Stimulated activated naive CD4-positive, alpha-beta T cell (primary cell): ENCODE results near the gene COMMD1.
"Not testable (repeated sequence)": the region's sequence is repeated elsewhere in the genome, so short reads cannot be mapped to it uniquely, and the experiment has no call there.

Experiments
- DNase-seq, 6 experiments: peaks; one replicate each; lab custom pipeline; 2025; lab: John Stamatoyannopoulos, UW

Gene COMMD1

DNA sequence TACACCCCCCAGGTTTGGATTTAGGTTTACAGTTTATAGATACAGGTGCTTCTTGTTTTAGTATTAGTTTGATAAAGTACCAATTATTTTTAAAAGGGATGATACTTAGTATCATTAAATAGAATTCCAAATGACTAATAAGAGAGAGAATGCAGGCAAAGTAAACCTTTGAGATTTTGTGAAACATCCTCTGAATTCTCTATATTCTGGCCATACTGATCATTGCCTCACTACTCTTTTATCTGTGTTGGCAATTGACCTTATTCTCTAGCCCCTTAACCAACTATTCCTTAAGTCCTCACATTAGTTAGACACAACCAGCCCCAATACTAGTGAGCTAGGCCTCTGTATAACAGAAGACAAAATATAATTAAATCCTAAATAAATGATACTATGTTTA, 125.4 kb downstream of the COMMD1 start:
- no peak for DNase-seq

DNA sequence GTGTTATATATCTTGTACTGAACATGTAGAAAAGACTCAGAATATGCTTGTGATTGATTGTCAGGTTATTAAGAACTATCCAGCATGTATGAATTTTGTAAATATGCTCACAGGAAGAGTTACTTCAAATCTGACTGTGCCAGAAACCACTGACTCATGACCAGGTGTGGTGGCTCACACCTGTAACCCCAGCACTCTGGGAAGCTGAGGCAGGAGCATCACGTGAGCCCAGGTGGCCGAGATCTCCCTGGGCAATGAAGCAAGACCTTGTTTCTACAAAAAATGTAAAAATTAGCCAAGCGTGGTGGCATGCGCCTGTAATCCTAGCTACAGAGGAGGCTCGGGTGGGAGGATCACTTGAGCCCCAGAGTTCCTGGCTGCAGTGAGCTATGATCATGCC, 126.6 kb downstream of the COMMD1 start:
- DNase-seq: no peak

DNA sequence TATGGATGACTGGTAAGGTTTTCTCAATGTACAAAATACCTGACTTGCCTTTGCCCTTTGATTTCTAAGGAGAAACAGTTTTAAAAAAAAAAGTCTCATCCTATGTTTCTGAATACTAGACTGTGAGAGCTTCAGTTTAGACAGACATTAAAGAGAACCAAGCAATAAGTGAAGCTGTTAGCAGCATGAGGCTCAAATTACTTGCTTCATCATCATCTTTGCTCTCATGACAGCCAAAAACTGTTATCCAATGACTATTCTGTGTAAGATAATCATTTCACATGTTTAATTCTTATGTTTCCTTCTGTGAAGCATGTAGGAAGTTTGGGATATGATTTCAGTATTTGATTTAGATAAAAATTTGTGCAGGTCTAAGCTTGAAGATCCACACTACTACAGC, 129.2 kb downstream of the COMMD1 start:
- no peak for DNase-seq

DNA sequence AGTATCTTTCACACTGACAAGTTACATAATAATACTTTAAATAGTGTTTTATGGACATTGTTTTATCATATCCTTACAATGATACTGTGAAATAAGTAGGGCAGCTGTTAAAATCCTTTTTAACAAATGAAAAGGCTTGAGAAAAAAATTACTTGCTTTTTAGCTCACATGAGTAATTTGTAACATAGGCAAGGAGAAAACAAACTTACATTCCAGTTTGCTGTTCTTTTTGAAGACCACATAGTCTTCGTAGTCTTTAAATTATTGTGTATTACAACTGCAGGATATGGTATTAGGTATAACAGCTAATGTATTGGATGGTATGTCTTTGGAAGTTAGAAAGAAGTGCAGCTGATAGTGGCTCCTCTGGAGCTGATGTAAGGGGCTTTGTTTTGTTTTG, 130.8 kb downstream of the COMMD1 start:
- no peak for DNase-seq

DNA sequence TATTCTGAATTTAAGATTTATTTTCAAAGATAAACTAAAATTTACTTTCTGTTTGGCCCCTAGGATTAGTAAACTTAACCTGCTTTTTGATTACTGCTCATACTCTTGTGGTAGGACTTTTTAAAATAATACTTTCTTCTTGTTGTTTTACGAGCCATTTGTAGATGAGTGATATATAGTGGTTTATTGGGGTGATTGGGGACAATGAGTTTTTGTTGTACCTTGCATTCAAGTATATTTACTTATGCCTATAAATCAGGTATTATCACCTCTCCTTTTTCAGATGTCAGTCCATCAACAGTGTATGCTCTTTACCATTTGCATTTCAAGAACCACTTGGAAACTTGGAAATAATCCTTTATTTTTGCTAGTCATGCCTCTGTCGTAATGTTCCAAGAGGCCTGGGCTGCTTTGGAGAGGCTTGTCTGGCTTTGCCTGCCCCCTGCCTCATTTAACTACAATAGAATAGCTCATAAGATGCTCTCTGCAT, 131.3 kb downstream of the COMMD1 start:
- DNase-seq: no peak

DNA sequence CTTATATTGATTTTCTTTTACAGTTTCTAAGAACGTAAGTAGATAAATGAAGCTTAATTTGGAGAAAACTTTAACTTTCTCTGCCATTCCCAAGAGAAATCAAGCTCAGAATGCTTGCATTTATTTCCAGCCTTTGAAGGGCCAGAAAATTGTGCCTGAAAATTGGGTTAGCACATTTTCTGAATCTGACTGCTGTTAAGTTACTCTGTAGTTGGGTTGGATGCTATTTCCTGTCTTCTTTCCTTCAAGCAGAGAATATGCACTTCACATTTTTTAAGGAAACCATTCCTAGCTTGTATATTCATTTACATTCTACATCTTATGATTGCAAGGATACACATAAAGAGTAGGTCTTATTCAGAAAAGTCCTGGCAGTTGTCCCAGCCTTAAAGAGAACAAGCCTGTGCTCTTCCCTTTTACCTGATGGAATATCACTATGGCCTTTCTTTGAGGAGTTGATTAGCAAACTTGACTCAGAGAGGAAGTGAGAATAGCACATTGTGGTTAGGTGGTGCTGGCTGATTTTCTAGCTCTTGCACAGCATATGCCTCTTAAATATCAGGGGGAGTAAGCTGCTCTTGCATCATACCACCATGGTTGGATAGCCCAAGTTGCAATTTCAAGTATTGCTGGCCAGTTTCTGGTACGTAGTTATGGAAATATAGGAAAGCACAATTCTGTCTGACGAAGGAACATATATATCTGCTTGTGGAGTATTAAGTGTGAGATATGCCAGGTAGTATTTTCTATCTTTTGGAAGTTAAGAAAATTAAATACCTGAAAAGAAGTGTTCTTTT, 133.7 kb downstream of the COMMD1 start:
- DNase-seq: no peak

DNA sequence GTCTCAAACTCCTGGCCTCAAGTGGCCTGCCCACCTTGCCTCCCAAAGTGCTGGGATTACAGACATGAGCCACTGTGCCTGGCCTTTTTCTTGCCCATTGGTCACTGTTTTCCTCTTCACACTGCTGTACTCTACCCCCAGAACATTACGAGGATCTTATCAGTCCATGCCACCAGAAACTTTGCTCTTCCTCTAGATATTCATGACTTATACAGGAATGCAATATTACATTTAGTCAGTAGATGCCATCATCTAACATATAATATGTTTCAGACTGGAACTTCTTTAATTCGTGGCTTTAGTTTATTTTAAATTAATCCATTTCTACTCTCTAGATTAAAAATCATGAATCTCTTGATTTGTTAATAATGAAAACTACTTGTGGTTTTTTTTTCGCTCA, 135.5 kb downstream of the COMMD1 start:
- no peak for DNase-seq

DNA sequence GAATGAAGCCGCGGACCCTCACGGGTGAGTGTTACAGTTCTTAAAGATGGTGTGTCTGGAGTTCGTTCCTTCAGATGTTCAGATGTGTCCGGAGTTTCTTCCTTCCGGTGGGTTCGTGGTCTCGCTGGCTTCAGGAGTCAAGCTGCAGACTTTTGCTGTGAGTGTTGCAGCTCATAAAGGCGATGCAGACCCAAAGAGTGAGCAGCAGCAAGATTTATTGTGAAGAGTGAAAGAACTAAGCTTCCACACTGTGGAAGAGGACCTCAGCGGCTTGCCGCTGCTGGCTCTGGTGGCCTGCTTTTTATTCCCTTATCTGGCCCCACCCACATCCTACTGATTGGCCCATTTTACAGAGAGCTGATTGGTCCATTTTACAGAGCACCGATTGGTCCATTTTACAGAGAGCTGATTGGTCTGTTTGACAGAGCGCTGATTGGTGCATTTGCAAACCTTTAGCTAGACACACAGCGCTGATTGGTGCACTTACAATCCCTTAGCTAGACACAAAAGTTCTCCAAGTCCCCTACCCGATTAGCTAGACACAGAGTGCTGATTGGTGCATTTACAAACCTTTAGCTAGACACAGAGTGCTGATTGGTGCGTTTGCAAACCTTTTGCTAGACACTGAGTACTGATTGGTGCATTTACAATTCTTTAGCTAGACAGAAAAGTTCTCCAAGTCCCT, 136.4 kb downstream of the COMMD1 start:
- not testable (repeated sequence) for DNase-seq

DNA sequence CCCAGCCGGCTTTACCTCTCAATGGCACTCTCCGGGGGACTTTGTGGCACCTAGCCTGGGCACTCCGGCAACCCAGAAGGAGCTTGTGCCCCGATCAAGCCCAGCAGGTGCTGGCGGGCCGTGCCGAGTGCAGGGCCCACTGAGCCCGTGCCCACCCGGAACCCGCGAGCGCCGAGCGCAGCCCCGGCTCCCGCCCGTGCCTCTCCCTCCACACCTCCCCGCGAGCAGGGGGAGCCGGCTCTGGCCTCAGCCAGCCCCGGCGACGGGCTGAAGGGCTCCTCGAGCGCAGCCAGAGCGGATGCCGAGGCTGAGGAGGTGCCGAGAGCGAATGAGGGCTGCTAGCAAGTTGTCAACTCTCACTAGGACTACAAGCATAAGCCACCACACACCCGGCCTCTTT, 136.9 kb downstream of the COMMD1 start:
- DNase-seq: no peak

DNA sequence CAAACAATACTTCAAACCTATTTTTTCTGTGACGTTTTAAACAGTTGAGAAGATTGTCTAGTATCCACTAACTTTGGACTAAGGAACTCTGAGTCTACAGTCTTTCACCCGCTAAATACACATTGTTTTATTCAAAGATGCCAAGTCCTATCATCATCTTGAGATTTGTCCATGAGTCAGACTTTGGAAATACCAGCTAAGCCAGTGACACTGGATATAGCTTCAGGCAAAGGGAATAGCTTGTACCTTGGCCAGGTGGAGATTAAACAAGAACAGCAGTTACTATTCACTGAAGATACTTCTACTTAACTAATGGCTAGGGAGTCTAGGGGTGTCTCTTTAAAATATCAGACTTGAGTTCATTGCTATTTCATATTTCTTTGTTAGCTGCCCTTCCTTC, 137.5 kb downstream of the COMMD1 start:
- DNase-seq: no peak

DNA sequence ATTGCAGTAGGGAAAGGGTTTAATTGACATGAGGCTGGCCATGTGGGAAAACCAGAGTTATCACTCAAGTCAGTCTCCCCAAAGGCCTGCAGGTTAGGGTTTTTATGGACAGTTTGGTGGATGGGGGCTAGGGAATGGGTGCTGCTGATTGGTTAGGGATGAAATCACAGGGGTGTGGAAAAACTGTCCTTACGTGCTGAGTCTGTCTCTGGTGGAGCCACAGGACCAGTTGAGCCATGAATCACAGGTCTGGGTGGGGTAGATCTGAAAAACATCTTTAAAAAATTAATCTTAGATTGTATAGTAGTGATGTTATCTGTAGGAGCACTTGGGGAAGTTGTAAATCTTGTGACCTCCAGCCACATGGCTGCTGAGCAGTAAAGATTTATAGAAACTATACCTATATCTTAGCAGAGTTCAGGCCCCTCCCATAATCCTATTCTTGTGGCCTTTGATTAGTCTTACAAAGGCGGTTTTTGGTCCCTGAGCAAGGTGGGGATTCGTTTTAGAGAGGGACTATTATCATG, 139.6 kb downstream of the COMMD1 start:
- DNase-seq: no peak

DNA sequence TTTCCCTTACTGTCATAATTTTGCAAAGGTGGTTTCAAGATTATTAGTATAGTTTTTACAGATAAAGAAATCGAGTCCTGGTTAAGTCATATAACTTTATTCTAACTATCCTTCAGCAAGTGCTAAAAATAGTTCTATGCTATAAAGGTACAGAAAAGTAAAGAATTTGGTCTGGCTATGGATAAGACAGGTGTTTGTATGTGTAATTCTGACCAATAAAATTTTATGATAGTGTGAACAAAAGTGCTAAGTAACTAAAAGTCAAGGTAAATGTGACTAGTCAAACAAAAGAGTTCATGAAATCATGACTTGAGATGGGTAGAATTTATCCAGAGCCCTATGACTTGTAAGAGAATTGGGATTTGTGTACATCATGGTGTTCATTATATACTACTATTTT, 140.7 kb downstream of the COMMD1 start:
- no peak for DNase-seq

DNA sequence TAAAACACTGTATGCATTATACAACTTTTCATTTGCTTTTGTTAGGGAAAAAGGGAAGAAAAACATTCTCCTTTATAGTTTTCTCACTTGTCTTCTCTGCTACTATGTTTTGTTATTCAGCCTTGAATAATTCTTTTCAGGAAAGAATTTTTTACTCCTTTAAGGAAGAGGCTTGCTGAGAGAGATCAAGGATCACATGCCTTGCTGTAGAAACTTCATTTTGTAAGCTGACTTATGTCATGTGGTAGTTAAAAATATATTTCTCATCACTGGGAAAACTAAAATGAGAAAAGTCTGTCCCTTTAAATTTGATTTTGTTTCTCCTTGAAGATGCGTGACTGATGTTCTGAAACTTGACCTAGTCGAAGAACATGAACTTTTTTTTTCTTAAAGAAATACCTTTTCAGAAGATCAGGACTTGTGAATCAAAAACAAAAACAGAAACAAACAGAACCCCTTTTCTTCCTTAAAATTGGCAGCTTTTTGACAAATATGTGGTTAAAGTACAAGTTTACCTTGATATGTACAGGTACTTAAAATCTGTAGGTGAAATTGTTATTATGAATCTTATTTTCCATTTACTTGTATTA, 145.1 kb downstream of the COMMD1 start:
- DNase-seq: no peak

DNA sequence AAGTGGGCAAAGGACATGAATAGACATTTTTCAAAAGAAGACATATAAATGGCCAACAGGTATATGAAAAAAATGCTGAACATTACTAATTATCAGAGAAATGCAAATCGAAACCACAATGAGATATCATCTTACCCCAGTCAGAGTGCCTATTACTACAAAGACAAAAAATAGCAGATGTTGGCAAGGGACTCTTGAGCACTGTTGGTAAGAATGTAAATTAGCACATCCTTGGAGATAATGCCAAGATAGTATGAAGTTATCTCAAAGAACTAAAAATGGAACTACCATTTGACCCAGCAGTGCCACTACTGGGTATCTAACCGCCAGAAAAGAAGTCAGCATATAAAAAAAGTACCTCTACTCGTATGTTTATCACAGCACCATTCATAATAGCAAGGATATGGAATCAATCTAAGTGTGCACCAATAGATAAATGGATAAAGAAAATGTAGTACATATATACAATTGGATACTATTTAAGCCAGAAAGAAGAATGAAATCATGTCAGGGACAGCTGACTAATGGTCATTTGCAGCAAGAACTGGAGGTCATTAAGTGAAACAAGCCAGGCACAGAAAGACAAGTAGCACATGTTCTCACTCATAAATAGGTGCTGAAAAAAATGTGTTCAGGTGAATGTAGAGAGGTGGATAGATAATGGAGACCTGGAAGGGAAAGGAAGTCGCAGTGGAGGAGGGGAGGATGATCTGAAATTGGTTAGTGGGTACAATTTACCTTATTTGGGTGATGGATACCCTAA, 148.7 kb downstream of the COMMD1 start:
- no peak for DNase-seq

DNA sequence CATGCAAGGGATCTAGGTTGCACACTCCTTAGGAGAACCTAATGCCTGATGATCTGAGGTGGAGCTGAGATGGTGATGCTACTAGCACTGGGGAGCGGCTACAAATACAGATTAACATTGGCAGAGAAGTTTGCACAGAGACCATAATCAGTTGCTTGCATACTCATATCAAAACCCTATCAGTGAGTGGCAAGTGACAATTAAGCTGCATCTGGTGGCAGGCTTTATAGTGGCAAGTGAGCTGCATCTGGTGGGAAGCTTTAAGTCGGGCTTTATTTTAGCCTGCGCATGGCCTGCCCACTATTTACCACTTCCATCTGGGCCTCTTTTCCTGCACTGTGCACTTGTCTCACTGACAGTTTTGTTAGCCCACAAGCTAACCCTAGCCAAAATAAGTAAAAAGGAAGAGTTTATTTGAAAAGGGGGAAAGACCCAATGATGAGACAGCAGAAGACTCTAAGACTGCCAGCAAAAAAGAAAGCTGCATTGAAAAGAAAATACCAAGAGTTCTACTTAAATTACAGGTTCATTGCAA, 149.5 kb downstream of the COMMD1 start:
- DNase-seq: no peak

DNA sequence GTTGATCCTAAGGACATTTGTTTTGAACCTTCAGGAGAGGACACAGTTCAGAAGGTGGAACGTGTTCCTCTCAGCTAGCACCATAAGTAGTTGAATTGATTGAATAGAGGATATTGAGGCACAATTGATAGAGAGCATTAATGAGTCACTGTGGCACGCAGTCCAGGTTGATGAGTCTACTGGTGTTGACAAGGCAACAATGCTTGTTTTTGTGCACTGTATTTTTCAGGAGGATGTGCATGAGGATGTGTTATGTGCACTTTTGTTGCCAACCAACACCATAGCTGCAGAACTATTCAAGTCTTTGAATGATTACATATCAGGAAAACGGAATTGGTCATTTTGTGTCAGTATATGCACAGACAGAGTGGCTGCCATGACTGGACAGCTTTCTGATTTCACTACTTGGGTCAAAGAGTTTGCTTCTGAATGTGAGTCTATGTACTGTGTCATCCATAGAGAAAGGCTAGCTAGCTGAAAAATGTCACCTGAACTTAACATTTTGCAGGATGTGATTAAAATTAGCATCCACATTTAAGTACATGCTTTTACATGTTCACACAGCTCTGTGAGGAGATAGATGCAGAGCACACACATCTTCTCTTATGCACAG, 150.4 kb downstream of the COMMD1 start:
- no peak for DNase-seq

DNA sequence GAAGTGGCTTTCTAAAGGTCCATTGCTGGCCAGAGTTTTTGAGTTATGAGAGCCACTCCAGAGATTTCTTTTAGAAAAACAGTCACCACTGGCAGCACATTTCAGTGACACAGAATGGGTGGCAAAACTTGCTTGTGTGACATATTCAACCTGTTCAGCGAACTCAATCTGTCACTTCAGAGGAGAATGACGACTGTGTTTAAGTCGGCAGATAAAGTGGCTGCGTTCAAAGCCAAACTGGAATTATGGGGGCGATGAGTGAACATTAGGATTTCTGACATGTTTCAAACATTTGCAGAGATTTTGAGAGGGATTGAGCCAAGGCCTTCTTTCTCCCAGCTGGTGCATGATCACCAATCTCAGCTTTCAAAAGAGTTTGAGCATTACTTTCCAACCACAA, 150.9 kb downstream of the COMMD1 start:
- no peak for DNase-seq

DNA sequence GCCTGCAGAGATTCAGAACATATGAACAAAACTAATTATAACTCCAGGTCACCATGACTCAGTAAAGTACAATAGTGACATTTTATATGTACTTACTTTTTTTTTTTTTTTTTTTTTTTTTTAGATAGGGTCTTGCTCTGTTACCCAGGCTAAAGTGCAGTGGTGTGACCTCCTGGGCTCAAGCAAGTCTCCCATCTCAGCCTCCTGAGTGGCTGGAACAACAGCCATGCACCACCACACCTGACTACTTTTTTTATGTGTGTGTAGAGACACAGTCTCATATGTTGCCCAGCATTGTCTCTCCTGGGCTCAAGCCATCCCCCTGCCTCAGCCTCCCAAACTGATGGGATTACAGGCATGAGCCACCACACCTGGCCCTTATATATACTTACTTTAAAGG, 159.8 kb downstream of the COMMD1 start:
- DNase-seq: no peak

DNA sequence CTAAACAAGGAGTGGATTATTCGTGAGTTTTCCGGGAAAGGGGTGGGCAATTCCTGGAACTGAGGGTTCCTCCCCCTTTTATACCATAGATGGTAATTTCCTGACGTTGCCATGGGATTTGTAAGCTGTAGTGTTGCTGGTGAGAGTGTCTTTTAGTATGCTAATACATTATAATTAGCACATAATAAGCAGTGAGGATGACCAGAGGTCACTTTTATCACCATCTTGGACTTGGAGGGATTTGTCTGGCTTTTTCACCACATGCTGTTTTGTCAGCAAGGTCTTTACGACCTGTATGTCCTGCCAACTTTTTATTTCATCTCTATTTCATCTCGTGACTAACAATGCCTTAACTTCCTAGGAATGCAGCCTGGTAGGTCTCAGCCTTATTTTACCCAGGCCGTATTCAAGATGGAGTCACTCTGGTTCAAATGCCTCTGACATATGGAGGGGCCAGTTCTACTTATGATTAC, 165.7 kb downstream of the COMMD1 start:
- DNase-seq: no peak

DNA sequence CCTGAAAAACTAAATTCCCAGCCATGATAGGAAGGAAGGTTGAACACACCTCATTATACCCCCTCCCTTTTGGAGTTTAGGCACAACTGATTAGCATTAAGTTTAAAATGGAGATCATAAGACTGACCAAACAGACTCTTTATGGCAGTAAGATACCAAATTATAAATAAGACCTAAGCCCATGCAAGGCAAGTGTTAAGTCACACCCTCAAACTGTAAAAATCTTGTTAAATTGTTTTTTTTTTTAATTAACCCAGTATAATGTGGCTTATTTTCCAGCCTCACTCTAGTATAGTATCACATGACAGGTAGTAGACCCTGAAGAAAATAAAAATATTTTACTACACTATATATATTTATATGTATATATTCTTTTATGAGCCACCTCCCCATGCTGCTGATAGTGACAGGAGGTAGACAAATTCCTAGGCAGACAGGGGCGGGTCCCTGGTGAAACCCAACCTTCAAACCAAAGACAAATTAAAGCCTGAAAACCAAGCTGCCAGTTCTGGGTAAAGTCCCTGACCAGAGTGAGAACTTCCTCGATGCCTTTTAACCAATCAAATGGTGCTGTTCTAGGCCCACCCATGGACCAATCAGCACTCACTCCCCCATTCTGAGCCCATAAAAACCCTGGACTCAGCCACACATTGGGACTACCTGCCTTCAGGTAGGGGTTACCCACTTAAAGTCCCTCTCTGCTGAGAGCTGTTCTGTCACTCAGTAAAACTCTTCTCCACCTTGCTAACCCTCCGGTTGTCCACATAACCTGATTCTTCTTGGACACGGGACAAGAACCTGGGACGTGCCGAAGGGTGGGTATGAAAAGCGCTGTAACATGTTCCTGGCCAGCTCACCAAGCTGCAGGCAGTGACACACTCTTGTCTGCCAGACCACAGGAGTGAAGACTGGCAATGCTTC, 166.5 kb downstream of the COMMD1 start:
- DNase-seq: no peak
